GM18873 (cell line): ENCODE measurements around the gene C1orf167.
A peak's percentile ranks its signal among the peaks of the same experiment; 100 is the strongest.
"Not testable (repeated sequence)": the region's sequence is repeated elsewhere in the genome, so short reads cannot be mapped to it uniquely, and the experiment has no call there.

Source experiments
- ATAC-seq: cut with Tn5 transposase; IDR thresholded peaks from one replicate; pipeline ENCODE4 v1.9.1; 2021; ENCODE audit warnings: mild to moderate bottlenecking, moderate library complexity, moderate number of reproducible peaks; ENCODE audit not compliant: unreplicated experiment, low FRiP score

Gene C1orf167

GRCh38 chr1:11797525-11798216 is 35.7 kb downstream of the C1orf167 start:
- ATAC-seq: no peak

GRCh38 chr1:11799099-11799498 is 37.1 kb downstream of the C1orf167 start:
- ATAC-seq: no peak

GRCh38 chr1:11799896-11800295 is 37.9 kb downstream of the C1orf167 start:
- no peak for ATAC-seq

- ATAC-seq: no peak
Measured at GRCh38 chr1:11800391-11800755, 38.4 kb downstream of the C1orf167 start.

- ATAC-seq: no peak
Measured at GRCh38 chr1:11800756-11801433, 38.9 kb downstream of the C1orf167 start.

GRCh38 chr1:11802616-11802972 is 40.6 kb downstream of the C1orf167 start:
- ATAC-seq: no peak

GRCh38 chr1:11802973-11803885 is 41.2 kb downstream of the C1orf167 start:
- ATAC-seq: no peak

- ATAC-seq: not testable (repeated sequence)
Measured at GRCh38 chr1:11803924-11804665, 42.1 kb downstream of the C1orf167 start.

GRCh38 chr1:11804666-11805421 is 42.9 kb downstream of the C1orf167 start:
- ATAC-seq: no peak

- ATAC-seq: peak; percentile 88
Measured at GRCh38 chr1:11805422-11806306, 43.7 kb downstream of the C1orf167 start, which contains the start of the genes CLCN6 and MTHFR. Gene CLCN6 (plus strand): TSS chr1:11806191. CDS start chr1:11806263, 72 bp downstream. Gene MTHFR (minus strand): TSS chr1:11805964. CDS start chr1:11803116, 2,848 bp downstream.

- peak; percentile 26 for ATAC-seq
Measured at GRCh38 chr1:11806307-11806936, 44.4 kb downstream of the C1orf167 start.

- no peak for ATAC-seq
Measured at GRCh38 chr1:11807133-11807532, 45.1 kb downstream of the C1orf167 start.

GRCh38 chr1:11813021-11813420 is 51.0 kb downstream of the C1orf167 start:
- ATAC-seq: no peak

- ATAC-seq: no peak
Measured at GRCh38 chr1:11817192-11817591, 55.2 kb downstream of the C1orf167 start.

- ATAC-seq: no peak
Measured at GRCh38 chr1:11822091-11822490, 60.1 kb downstream of the C1orf167 start.

GRCh38 chr1:11823366-11824137 is 61.6 kb downstream of the C1orf167 start:
- no peak for ATAC-seq

GRCh38 chr1:11825131-11825530 is 63.1 kb downstream of the C1orf167 start:
- no peak for ATAC-seq
